ENCODE measurements around the gene PTBP2.

Gene PTBP2

DNA sequence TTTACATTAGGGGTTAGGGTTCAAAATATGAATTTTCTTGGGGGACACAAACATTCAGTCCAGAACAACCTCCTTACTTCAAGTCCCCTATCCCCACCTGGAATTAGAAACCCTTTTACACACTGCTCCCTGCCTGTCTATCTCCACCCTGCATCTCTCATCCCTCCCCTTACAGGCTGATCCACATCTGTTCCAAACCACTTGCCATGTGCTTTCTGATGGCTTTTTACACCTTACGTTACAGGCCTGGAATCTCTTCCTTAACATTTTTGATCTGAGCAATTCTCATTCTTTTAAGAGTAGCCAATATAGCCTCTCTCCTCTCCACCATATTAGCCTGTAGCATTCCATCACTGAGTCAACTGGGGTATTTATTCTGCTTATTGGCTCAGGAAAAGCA, 122.0 kb downstream of the PTBP2 start:
- Histone ChIP-seq H3K27me3 (replicated peaks; ENCODE audit: control insufficient read depth, insufficient read depth, low read length) (no peaks in the 10 kb centered on the region), H3K4me3 (replicated peaks; ENCODE audit: low read depth, low read length) (no peak overlapping the region), H3K36me3 (ENCODE audit: control insufficient read depth, insufficient read depth, low read length) (no peaks in the 10 kb centered on the region)
- TF ChIP-seq, protein P1, sequence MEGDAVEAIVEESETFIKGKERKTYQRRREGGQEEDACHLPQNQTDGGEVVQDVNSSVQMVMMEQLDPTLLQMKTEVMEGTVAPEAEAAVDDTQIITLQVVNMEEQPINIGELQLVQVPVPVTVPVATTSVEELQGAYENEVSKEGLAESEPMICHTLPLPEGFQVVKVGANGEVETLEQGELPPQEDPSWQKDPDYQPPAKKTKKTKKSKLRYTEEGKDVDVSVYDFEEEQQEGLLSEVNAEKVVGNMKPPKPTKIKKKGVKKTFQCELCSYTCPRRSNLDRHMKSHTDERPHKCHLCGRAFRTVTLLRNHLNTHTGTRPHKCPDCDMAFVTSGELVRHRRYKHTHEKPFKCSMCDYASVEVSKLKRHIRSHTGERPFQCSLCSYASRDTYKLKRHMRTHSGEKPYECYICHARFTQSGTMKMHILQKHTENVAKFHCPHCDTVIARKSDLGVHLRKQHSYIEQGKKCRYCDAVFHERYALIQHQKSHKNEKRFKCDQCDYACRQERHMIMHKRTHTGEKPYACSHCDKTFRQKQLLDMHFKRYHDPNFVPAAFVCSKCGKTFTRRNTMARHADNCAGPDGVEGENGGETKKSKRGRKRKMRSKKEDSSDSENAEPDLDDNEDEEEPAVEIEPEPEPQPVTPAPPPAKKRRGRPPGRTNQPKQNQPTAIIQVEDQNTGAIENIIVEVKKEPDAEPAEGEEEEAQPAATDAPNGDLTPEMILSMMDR (IDR thresholded peaks at IDR 0.05; ENCODE audit: insufficient read depth, low read length, poor library complexity, severe bottlenecking): no peak
- DNase-seq (ENCODE audit: extremely low read depth, insufficient read length): no peak

DNA sequence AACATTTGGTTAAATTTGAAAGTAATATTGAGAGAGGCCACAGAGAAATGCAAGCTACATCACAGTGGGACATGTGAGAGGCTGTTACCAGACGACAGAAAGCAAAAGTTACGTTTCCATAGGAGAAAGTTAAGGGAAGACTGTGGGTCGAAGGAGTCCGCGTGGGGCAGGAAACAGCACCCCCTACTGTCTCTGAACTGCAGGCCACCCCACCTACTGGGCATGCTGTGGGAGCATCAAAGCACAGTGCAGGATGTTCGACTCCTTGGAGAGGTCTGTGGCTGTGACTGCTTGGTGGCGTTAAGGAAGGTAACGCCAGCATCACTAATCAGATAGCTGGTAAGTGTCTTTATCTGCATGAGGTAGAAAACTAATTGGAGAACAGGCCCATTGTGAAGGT, 123.9 kb downstream of the PTBP2 start:
- Histone ChIP-seq H3K36me3 (ENCODE audit: control insufficient read depth, insufficient read depth, low read length) (no peaks in the 10 kb centered on the region), H3K4me3 (replicated peaks; ENCODE audit: low read depth, low read length) (no peak overlapping the region), H3K27me3 (replicated peaks; ENCODE audit: control insufficient read depth, insufficient read depth, low read length) (no peaks in the 10 kb centered on the region)
- DNase-seq (ENCODE audit: extremely low read depth, insufficient read length): peak; percentile 13
- TF ChIP-seq, protein P1 (IDR thresholded peaks at IDR 0.05; ENCODE audit: insufficient read depth, low read length, poor library complexity, severe bottlenecking): peak; percentile 83

DNA sequence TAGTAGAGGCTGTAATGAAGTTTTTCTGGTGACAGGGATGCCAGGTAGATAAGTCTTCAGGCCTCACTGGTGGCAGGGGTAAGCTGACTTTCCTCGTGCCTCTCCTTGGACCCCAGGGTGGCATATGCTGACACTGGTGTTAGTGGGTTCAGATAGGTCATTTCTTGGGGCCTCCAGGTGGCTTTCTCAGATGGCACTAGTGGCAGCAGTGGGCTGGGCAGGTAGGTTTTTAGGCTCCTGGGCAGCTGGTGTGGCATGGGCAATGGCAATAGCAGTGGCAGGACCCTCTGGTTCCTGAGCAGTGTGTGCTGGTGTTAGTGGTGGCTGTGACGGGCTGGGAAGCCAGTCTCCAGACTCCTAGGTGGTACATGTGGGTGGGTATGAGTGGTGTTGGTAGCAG, 140.3 kb downstream of the PTBP2 start:
- DNase-seq (ENCODE audit: extremely low read depth, insufficient read length): no peak
- TF ChIP-seq, protein P1 (IDR thresholded peaks at IDR 0.05; ENCODE audit: insufficient read depth, low read length, poor library complexity, severe bottlenecking): no peak
- Histone ChIP-seq H3K4me3 (replicated peaks; ENCODE audit: low read depth, low read length) (no peak overlapping the region), H3K27me3 (replicated peaks; ENCODE audit: control insufficient read depth, insufficient read depth, low read length) (no peaks in the 10 kb centered on the region), H3K36me3 (ENCODE audit: control insufficient read depth, insufficient read depth, low read length) (no peaks in the 10 kb centered on the region)

DNA sequence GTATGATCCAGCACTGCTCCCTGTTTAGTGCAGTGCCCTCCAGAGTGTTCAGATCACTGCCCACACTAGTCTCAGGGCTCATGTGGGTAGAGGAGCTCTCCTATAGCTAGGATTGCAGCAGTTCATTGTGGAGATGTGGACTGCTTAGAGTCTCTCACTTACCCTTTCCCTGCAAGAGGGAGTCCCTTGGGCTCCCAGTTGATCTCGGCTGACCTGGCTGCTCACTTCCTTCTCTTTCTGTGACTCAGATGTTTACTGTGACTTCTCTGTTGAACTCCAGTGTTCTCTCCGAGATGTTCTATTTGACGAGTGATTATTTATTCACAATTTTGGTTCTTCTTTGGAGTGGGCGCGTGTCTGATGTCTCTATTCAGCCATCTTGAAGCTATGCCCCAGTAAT, 141.9 kb downstream of the PTBP2 start:
- TF ChIP-seq, protein P1 (IDR thresholded peaks at IDR 0.05; ENCODE audit: insufficient read depth, low read length, poor library complexity, severe bottlenecking): no peak
- Histone ChIP-seq H3K36me3 (ENCODE audit: control insufficient read depth, insufficient read depth, low read length) (no peaks in the 10 kb centered on the region), H3K4me3 (replicated peaks; ENCODE audit: low read depth, low read length) (no peak overlapping the region), H3K27me3 (replicated peaks; ENCODE audit: control insufficient read depth, insufficient read depth, low read length) (no peaks in the 10 kb centered on the region; the same call in 1 of the 2 replicates)
- DNase-seq (ENCODE audit: extremely low read depth, insufficient read length): no peak
